Suprapubic skin (tissue), 4 donors: ENCODE results near the gene OSBP2. TPM values are rescaled to one million over a fixed set of nuclear protein-coding genes. Genes with fewer than 3 reads are reported as not detected.

Experiments
- DNase-seq, 2 donors: peaks; one replicate each; pipeline ENCODE4 v3.0.0-alpha.2; 2019; ENCODE audit warnings: low spot score in 2 of 2
- H3K27ac ChIP-seq: fragments of 200-600 bp; sonication (generic); one replicate; pipeline ENCODE4 v1.5.1; 2019
- H3K27me3 ChIP-seq: fragments of 200-600 bp; sonication (generic); one replicate; pipeline ENCODE4 v1.5.1; 2019
- H3K36me3 ChIP-seq: fragments of 200-600 bp; sonication (generic); one replicate; pipeline ENCODE4 v1.5.1; 2019
- H3K4me1 ChIP-seq: fragments of 200-600 bp; sonication (generic); one replicate; pipeline ENCODE4 v1.5.1; 2019
- H3K4me3 ChIP-seq: fragments of 200-600 bp; sonication (generic); one replicate; pipeline ENCODE4 v1.5.1; 2019; ENCODE audit warnings: mild to moderate bottlenecking
- H3K9me3 ChIP-seq: fragments of 200-600 bp; sonication (generic); one replicate; pipeline ENCODE4 v1.5.1; 2019
- EP300 ChIP-seq: sonication (generic); formaldehyde crosslinking; IDR thresholded peaks from one replicate; pipeline ENCODE4 v1.6.1; 2017; ENCODE audit warnings: antibody characterized with exemption
- POLR2A ChIP-seq, 2 donors: fragments of 450-650 bp; IDR thresholded peaks; one replicate each; pipeline ENCODE4 v1.6.1; 2017; ENCODE audit warnings: antibody characterized with exemption in 2 of 2, mild to moderate bottlenecking in 2 of 2, moderate library complexity in 2 of 2
- POLR2AphosphoS5 ChIP-seq, 3 donors: sonication (generic); formaldehyde crosslinking; IDR thresholded peaks; one replicate each; pipeline ENCODE4 v1.6.1; 2017; ENCODE audit warnings: antibody characterized with exemption in 3 of 3
- WGBS: methylation state at CpG from one replicate; pipeline ENCODE4 v1.1.5; 2018; 5-methylcytosine and 5-hydroxymethylcytosine counted together
- total RNA-seq, 4 donors: library from RNA; depleted of rRNA; stranded (reverse); fragments of >200 nt; gene quantifications; one replicate each; pipeline ENCODE4 v1.1.0, GENCODE V29; 2016
- TF ChIP-seq, protein P1 (sequence below), 2 donors: fragments of 200-600 bp in 1 of 2; fragments of 450-650 bp in 1 of 2; sonication (generic) in 1 of 2; IDR thresholded peaks; one replicate each; pipeline ENCODE4 v1.5.1; 2016 to 2019; ENCODE audit warnings: antibody characterized with exemption in 2 of 2, mild to moderate bottlenecking in 1 of 2, moderate library complexity in 1 of 2

The OSBP2 gene
- total RNA-seq, 4 donors from 2014 or later = 3.9 to 11.3 (median 6.4) TPM

DNA sequence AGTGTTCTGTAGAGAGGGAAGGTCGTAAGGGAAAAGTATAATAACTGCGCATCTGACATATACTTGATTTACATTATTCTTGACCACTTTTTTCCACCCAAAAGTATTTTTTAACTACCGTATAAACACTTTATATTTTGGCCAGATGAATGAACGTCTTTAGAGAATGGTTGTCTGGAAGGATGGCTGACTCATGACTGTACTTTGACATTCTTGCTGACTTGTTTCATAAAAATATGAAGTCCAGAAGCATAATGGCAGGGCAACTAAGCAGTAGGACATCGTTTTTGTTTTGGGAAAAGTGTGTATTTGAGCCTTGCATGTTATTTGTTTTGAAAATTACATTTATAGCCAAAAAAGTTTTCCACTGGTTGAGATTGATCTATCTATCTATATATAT is 110.0 kb downstream of the OSBP2 start:
- Histone ChIP-seq H3K4me3 (no peak overlapping the region), H3K4me1 (peaks cover 15% of the 10 kb centered on the region), H3K27ac (no peak overlapping the region), H3K27me3 (peaks cover 20% of the 10 kb centered on the region), H3K36me3 (no peaks in the 10 kb centered on the region), H3K9me3 (no peaks in the 10 kb centered on the region)
- 87% methylated on average over 5 of the region's 5 CpGs for WGBS
- no peak for TF ChIP-seq EP300
- no peak for TF ChIP-seq POLR2A (IDR thresholded peaks at IDR 0.05)
- TF ChIP-seq, protein P1, sequence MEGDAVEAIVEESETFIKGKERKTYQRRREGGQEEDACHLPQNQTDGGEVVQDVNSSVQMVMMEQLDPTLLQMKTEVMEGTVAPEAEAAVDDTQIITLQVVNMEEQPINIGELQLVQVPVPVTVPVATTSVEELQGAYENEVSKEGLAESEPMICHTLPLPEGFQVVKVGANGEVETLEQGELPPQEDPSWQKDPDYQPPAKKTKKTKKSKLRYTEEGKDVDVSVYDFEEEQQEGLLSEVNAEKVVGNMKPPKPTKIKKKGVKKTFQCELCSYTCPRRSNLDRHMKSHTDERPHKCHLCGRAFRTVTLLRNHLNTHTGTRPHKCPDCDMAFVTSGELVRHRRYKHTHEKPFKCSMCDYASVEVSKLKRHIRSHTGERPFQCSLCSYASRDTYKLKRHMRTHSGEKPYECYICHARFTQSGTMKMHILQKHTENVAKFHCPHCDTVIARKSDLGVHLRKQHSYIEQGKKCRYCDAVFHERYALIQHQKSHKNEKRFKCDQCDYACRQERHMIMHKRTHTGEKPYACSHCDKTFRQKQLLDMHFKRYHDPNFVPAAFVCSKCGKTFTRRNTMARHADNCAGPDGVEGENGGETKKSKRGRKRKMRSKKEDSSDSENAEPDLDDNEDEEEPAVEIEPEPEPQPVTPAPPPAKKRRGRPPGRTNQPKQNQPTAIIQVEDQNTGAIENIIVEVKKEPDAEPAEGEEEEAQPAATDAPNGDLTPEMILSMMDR (IDR thresholded peaks at IDR 0.05) = no peak
- no peak for TF ChIP-seq POLR2AphosphoS5 (IDR thresholded peaks at IDR 0.05)
- DNase-seq = no peak

DNA sequence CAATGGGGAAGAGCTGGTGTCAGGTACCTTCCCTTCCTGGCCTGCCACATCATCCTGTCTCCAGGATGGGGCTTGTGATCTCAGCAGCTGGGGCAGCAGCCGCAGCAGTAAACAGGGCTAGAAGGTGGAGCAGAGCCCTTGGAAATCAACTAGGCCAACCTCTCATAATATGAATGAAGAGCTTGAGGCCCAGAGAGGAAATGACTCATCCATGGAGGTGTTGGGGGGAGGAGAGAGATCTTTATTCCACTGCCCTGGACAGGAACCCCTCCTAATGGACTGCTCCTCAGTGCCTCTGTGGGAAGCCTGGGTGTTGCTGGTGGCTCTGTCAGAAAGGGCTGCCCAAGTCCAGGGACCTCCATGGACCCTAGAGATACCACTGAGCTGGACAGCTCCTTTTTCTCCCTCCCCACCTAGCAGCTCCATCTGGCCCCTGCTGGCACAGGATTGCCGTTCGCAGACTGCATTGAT is 111.8 kb downstream of the OSBP2 start:
- Histone ChIP-seq H3K27me3 (peaks cover 11% of the 10 kb centered on the region), H3K36me3 (no peaks in the 10 kb centered on the region), H3K4me1 (peaks cover 15% of the 10 kb centered on the region), H3K4me3 (no peak overlapping the region), H3K9me3 (no peaks in the 10 kb centered on the region), H3K27ac (no peak overlapping the region)
- TF ChIP-seq POLR2AphosphoS5 (IDR thresholded peaks at IDR 0.05) (no peak), POLR2A (IDR thresholded peaks at IDR 0.05) (no peak), EP300 (no peak)
- TF ChIP-seq, protein P1 (IDR thresholded peaks at IDR 0.05) = no peak
- DNase-seq = no peak
- WGBS = 78% methylated on average over 3 of the region's 3 CpGs

DNA sequence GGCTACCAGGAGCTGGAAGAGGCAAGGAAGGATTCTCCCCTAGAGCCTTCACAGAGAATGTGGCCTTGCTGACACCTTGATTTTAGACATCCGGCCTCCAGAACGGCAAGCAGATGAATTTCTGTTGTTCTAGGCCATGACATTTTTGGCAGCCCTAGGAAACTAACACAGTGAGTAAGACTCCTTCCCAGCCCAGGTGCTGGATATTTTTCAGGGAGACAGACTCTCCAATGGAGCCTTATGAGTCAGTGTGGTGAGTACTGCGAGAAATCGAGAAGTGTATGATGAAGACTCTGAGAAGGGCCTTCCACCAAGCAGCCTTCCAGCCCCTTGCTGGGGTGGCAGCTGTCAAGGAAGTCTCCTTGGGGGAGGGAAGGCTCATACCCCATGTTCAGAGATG is 114.4 kb downstream of the OSBP2 start:
- TF ChIP-seq EP300 (no peak), POLR2A (IDR thresholded peaks at IDR 0.05) (no peak), POLR2AphosphoS5 (IDR thresholded peaks at IDR 0.05) (no peak)
- TF ChIP-seq, protein P1 (IDR thresholded peaks at IDR 0.05) = no peak
- H3K9me3 ChIP-seq = no peaks in the 10 kb centered on the region
- DNase-seq = no peak
- no peak overlapping the region for H3K4me3 ChIP-seq
- WGBS = 92% methylated on average over 4 of the region's 4 CpGs
- H3K36me3 ChIP-seq = no peaks in the 10 kb centered on the region
- no peaks in the 10 kb centered on the region for H3K4me1 ChIP-seq
- H3K27me3 ChIP-seq = peaks cover 3% of the 10 kb centered on the region
- no peak overlapping the region for H3K27ac ChIP-seq

DNA sequence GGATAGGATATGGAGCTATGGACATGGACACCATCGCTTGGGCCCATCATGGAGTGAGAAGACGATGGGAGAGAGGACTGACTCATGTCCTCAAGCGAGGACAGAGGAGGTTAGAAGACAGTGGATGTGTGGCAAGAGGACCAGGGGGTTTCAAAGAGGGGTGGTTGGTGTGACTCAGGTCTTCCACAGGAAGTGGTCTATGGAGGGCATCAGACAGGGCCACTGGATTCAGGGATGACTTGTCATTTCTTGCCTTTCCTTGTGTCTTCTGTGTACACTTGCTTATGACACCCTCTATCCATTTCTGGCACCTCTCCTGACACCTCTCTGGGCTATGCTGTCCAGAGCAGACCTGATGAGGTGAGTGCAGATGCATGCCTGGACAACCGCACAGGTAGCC is 115.4 kb downstream of the OSBP2 start:
- H3K36me3 ChIP-seq = no peaks in the 10 kb centered on the region
- H3K27me3 ChIP-seq = no peaks in the 10 kb centered on the region
- no peak for DNase-seq
- H3K27ac ChIP-seq = no peak overlapping the region
- H3K4me1 ChIP-seq = no peaks in the 10 kb centered on the region
- 87% methylated on average over 4 of the region's 4 CpGs for WGBS
- H3K9me3 ChIP-seq = no peaks in the 10 kb centered on the region
- no peak overlapping the region for H3K4me3 ChIP-seq
- TF ChIP-seq EP300 (no peak), POLR2A (IDR thresholded peaks at IDR 0.05) (no peak)
- TF ChIP-seq, protein P1 (IDR thresholded peaks at IDR 0.05) = no peak

DNA sequence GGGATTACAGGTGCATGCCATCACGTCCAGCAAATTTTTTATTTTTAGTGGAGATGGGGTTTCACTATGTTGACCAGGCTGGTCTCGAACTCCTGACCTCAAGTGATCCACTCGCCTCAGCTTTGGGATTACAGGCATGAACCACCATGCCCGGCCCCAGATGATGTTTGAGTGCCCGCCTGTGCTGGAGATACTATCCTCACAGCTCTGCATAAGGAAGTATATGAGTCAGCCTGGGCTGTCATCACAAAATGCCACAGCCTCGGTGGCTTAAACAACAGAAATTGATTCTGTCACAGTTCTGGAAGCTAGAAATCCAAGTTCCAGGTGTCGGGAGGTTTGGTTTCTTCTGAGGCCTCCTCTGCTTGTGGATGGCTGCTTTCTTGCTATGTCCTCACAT is 119.3 kb downstream of the OSBP2 start:
- TF ChIP-seq POLR2A (IDR thresholded peaks at IDR 0.05) = no peak
- no peak for TF ChIP-seq POLR2AphosphoS5 (IDR thresholded peaks at IDR 0.05)
- TF ChIP-seq, protein P1 (IDR thresholded peaks at IDR 0.05) = no peak
- TF ChIP-seq EP300 = no peak
- Histone ChIP-seq H3K36me3 (no peaks in the 10 kb centered on the region), H3K9me3 (no peaks in the 10 kb centered on the region), H3K4me1 (no peaks in the 10 kb centered on the region), H3K4me3 (no peak overlapping the region), H3K27me3 (no peaks in the 10 kb centered on the region), H3K27ac (no peak overlapping the region)
- no peak for DNase-seq
- WGBS = 87% methylated on average over 6 of the region's 7 CpGs
